Esophagus (tissue), 2 donors: ENCODE results near the gene HMOX1. TPM values are rescaled to one million over a fixed set of nuclear protein-coding genes. Genes with fewer than 3 reads are reported as not detected.

Experiments used
- H3K27ac ChIP-seq, 2 donors: one replicate each; pipeline ENCODE4 v1.5.1; 2013; ENCODE audit warnings: low read depth in 2 of 2, mild to moderate bottlenecking in 2 of 2, inconsistent platforms in 1 of 2, low read length in 1 of 2, moderate library complexity in 1 of 2
- H3K27me3 ChIP-seq, 2 donors: one replicate each; pipeline ENCODE4 v1.6.1; 2013; ENCODE audit warnings: low read length in 2 of 2, control low read depth in 1 of 2, mild to moderate bottlenecking in 1 of 2; ENCODE audit not compliant: insufficient read depth in 2 of 2, control insufficient read depth in 1 of 2
- H3K36me3 ChIP-seq, 2 donors: one replicate each; pipeline ENCODE4 v1.6.1; 2013; ENCODE audit warnings: low read length in 1 of 2; ENCODE audit not compliant: control insufficient read depth in 2 of 2, insufficient read depth in 2 of 2
- H3K4me1 ChIP-seq, 2 donors: one replicate each; pipeline ENCODE4 v1.6.1; 2013; ENCODE audit warnings: low read length in 1 of 2; ENCODE audit not compliant: control insufficient read depth in 2 of 2, insufficient read depth in 2 of 2
- H3K4me3 ChIP-seq, 2 donors: one replicate each; pipeline ENCODE4 v1.5.1; 2013; ENCODE audit warnings: low read length in 2 of 2, mild to moderate bottlenecking in 2 of 2, low read depth in 1 of 2, moderate library complexity in 1 of 2
- H3K9me3 ChIP-seq, 2 donors: one replicate each; pipeline ENCODE4 v1.6.1; 2013; ENCODE audit warnings: mild to moderate bottlenecking in 2 of 2, low read depth in 1 of 2, low read length in 1 of 2, moderate library complexity in 1 of 2; ENCODE audit not compliant: control insufficient read depth in 2 of 2, insufficient read depth in 1 of 2
- WGBS, 2 donors: extraction: QIAGEN DNeasy Blood & Tissue Kit; methylation state at CpG; one replicate each; pipeline ENCODE4 v1.1.7; 2013; 5-methylcytosine and 5-hydroxymethylcytosine counted together
- polyA plus RNA-seq, 2 donors: library from polyadenylated mRNA; stranded (reverse); fragments of 200-250 nt; gene quantifications; one replicate each; pipeline ENCODE4 v1.2.3, GENCODE V29; 2013
- donor health status: healthy with polysubstance abuse.
- donor health status: Bipolar disorder and iron deficiency.

HMOX1 gene
- polyA plus RNA-seq, 2 donors: 46.6 to 74.0 TPM

DNA sequence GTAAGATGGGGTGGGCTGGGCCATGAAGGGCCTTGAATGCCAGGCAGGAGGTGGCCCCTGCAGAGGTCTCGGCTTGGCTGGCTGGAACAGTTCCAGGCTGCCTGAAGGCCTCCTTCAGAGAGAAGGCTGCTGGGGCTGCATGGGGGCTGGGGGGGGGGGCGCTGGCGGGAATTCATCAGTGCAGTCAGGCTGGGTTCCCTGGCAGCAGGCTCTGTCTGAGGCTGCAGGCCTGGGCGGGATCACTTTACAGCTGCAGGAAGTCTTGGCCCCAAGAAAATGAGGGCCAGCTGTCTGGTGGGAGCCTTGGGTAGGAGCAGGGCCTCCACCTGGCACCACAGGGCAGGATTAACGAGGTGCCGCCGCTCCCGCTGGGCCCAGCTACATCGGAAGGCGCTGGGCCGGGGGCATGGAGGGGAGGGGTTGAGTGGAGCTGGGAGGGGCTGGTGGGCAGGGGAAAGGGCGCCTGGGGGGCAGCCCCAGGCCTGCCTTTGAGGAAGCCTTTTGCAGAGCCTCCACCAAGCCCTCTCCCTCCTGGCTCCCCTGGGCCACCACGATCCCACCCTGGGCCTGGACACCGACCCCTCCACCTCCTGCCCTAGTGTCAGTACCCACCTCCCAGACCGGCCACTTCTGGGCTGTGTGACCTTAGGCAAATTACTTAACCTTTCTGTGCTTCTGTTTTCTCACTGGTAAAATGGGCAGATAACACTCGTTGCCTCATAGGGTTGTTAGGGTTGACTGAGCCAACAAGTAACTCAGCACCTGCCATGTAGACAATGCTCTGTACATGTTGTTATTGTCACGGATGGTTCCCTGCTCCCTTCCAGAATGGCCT, 31.0 kb upstream of the HMOX1 start:
- H3K27ac ChIP-seq: peak overlapping the region in 1 of 2 donors; percentile 82
- WGBS, 2 donors: 38 to 46% methylated on average over 16 to 17 of the region's 17 CpGs

DNA sequence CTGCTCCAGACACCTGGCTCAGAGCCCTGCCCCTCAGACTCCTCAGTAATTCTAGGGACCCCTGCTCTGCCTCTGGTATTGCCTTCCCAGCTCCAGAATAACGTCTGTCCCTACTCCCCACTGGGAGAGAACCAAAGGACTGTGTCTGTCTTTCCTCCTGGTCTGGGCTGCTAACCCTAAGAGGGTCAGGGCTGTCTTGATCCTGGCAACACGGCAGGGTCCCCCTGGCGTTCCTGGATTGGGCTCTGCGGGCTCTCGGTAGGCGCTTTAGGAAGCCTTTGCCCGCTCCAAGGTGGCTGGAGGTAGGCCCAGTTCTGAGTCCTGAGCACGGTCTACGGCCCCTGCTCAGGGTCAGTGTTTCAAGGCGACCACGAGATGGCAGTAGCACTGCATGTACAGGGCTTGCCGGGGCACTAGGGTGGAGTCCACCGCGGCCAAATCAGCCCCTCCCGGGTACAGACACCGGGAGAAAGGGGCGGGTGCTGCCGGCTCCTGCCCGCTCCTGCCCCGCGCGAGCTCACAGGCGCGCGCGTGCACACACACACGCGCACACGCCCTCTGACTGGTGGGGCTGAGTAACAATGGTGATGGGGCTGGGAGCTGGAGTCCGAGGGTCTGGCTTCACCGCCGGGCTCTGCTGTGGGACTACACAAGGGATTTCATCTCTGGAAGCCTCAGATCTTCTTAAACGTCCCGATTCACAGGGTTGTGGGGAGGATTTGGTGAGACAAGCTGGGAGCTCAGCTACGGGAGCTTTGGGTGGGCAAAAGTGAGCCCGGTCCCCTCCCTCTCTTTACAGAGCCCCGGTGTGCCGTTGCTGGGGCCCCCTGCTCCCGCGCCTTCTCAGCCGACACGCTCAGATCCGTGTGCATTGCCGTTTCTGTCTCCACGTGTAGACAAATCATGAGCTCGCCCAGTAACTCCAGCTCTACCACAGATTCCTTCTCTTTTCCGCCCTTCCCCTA, 30.1 kb upstream of the HMOX1 start:
- WGBS, 2 donors: 1% methylated on average over 47 of the region's 47 CpGs
- Histone ChIP-seq H3K27ac (peak overlapping the region; percentile 23 to 82), H3K4me3 (peak overlapping the region; percentile 41 to 49), H3K9me3 (no peaks in the 10 kb centered on the region), H3K36me3 (peaks cover 6 to 23% of the 10 kb centered on the region in 2 donors), H3K4me1 (peaks cover 5 to 9% of the 10 kb centered on the region in 2 donors), H3K27me3 (no peaks in the 10 kb centered on the region)

More for the DNA sequence above, 31.0 kb upstream of the HMOX1 start:
- H3K27me3 ChIP-seq: no peaks in the 10 kb centered on the region
- no peaks in the 10 kb centered on the region for H3K9me3 ChIP-seq
- peaks cover 8 to 32% of the 10 kb centered on the region in 2 donors for H3K36me3 ChIP-seq
- H3K4me1 ChIP-seq: peaks cover 5 to 9% of the 10 kb centered on the region in 2 donors
- H3K4me3 ChIP-seq: no peak overlapping the region

DNA sequence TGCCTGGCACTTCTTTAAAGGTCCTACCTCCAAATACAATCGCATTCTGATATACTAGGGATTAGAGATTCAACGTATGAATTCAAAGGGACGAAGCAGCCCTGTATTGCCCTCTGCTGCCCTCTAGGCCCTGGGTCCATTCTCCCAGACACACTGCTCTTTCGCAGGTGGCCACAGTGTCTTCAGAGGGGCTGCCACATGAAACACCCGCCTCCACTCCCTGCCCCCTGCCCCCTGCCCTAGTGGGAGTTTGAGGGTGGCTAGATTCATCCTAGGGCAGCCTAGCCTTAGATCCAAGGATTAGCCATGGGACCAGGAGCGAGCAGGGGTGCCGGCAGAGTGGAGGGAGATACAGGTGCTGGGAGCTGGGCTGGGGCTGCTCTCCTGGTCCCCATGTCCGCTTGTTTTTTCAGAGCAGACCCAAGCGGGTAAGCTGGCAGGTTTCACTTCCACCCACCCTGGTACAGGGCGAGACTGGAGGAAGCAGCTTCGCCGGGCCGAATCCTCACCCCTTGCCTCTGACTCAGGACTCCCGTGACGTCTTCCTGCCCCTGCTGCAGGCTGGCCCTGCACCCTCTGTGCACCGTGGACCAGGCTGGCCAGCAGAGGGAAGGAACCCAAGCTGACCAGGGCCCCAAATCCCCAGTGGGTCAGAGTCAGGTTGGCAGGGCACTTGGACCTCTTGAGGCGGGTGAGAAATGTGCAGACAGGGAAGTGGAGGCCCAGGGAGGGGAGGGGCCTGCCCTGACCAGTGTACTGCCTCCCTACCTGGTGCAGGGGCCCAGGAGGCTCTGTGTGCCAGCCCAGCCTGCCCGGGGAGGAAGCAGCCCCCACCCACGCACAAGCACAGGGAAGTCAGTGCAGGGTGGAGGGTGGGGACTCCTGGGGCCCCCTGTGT, 28.4 kb upstream of the HMOX1 start:
- 52 to 56% methylated on average over 16 to 19 of the region's 19 CpGs for WGBS, 2 donors
- peaks cover 5 to 9% of the 10 kb centered on the region in 2 donors for H3K4me1 ChIP-seq
- peak overlapping the region; percentile 14 to 61 for H3K27ac ChIP-seq
- peaks cover 6 to 10% of the 10 kb centered on the region in 2 donors for H3K36me3 ChIP-seq
- H3K9me3 ChIP-seq: no peaks in the 10 kb centered on the region
- H3K27me3 ChIP-seq: no peaks in the 10 kb centered on the region
- H3K4me3 ChIP-seq: no peak overlapping the region

DNA sequence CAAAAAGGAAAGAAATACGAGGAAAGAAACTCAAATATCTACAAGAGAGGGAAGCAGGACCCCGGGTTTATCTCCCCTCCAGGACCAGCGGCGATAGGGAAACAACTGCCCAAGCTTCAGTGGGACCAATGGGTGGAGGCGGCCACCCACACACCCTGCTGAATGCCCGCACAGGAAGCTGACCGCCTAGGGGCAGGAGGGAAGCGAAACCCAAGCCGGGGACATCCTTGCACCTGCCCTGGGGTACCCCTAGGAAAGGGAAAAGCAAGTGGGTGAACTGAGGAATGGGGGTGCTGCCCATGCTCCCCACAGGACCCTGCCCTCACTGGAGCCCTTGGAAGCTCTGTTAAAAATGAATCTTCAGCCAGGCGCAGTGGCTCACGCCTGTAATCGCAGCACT, 27.6 kb upstream of the HMOX1 start:
- Histone ChIP-seq H3K9me3 (no peaks in the 10 kb centered on the region), H3K36me3 (peaks cover 1% of the 10 kb centered on the region in 2 donors), H3K27me3 (no peaks in the 10 kb centered on the region), H3K4me1 (peaks cover 5 to 9% of the 10 kb centered on the region in 2 donors), H3K27ac (no peak overlapping the region), H3K4me3 (no peak overlapping the region)
- WGBS, 2 donors: 70 to 77% methylated on average over 12 of the region's 12 CpGs

DNA sequence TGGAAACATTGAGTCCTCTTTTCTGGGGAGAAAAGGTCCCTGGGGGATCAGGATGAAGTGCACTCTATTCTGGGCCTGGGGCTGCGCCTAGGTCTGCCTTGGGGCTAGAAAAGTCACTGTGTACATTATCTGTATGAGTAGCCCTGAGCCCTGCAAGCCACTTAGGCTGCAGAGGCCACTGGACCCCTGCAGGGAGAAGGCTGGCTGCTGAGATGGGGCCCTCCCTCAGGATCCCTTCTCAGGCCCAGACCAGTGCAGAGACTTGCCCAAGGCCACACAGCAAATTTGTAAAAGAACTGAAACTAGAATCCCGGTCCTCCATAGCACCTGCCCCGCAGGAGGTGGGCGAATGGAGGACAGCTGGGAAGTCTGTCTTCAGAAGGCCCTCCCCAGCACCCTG, 26.8 kb upstream of the HMOX1 start:
- 83 to 90% methylated on average over 4 of the region's 4 CpGs for WGBS, 2 donors
- H3K27me3 ChIP-seq: no peaks in the 10 kb centered on the region
- H3K36me3 ChIP-seq: no peaks in the 10 kb centered on the region
- no peaks in the 10 kb centered on the region for H3K9me3 ChIP-seq
- no peak overlapping the region for H3K27ac ChIP-seq
- peaks cover 5 to 9% of the 10 kb centered on the region in 2 donors for H3K4me1 ChIP-seq
- no peak overlapping the region for H3K4me3 ChIP-seq

DNA sequence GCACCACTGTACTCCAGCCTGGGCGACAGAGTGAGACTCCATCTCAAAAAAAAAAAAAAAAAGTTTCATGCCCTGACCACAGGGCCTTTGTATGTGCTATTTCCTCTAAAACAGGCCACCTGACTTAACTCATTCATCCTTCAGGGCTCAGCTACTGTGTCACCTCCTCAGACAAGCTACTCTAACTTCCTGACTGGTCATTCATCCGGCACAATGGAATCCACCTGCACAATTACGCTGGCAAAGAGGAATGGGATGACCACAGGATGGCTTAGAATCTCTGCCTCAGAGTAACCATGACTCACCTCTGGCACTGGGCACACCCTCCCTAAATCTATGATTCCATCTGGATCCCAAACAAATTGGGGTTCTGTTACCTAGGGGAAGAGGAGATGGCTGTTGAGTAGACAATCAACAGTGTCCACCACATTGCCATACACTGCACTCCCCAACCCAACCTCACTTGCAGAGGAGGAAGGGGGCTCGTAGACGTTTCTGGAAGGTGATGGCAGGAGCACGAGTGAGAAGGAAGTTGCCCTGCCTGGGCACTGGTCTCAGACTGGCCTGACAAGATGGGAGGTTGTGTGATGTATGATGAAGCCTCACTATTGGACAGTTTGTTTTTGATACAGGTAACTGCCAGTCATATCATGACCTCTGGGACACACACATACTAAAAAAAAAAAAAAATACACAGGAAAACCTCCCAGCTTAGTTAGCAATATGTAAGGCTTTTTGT, 22.8 kb upstream of the HMOX1 start:
- Histone ChIP-seq H3K4me1 (no peaks in the 10 kb centered on the region), H3K27me3 (no peaks in the 10 kb centered on the region), H3K36me3 (no peaks in the 10 kb centered on the region), H3K27ac (peak overlapping the region in 1 of 2 donors; percentile 74), H3K9me3 (no peaks in the 10 kb centered on the region), H3K4me3 (no peak overlapping the region)
- WGBS, 2 donors: 62 to 66% methylated on average over 6 of the region's 6 CpGs

DNA sequence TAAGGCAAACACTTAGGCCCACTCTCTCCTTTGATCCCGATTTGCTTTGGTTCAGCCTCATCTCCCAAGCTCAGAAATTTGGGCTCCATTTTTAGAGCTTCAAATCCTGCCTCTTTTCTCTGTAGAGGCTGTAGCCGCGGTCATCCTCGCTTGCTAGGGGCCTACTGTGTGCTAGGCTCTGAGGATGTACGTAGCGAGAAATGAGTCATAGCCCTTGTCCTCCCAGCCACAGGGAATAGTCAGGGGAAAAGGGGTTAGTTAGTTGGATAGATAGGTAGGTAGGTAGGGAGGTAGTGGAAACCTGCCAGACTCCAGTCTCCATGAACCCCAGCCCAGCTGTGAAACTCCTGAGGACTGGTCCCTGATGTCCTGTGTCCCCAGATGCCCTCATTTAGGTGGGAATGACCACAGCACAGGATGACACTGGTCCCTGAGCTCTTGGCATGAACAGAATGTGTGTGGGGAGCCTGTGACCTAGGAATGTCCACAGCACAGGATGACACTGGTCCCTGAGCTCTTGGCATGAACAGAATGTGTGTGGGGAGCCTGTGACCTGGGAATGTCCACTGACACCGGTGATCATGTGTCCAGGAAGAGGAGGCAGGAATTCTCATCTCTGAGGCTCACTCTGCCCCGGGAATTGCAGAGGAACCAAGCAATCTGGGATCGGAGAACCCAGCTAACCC, 21.4 kb upstream of the HMOX1 start:
- no peak overlapping the region for H3K27ac ChIP-seq
- H3K4me3 ChIP-seq: no peak overlapping the region
- H3K36me3 ChIP-seq: no peaks in the 10 kb centered on the region
- H3K27me3 ChIP-seq: no peaks in the 10 kb centered on the region
- WGBS, 2 donors: 88 to 90% methylated on average over 9 of the region's 9 CpGs
- H3K4me1 ChIP-seq: no peaks in the 10 kb centered on the region
- no peaks in the 10 kb centered on the region for H3K9me3 ChIP-seq

DNA sequence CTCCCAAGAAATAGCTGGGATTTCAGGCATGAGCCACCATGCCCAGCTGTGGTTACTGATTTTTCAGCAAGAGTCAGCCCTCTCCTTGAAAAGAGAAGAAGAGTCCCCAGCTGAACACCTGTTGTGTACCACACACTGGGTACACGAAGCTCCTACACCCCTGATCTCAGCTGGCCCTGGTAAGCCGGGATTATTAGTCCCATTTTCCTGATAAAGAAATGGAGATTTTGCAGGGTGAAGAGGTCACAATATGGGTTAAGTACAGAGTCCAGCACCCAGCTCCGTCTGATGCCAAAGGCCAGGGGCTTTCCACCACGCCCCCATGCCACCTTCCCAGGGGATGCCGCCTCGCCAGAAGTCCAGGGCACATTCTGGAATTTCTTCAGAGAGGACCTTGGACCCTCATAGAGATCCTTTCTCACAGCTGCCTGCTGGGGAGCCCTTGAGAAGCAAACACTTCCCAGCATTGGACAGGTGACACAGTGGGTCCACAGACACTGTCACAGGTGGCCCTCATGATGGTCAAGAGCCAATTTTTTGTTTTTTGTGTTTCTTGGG, 19.8 kb upstream of the HMOX1 start:
- WGBS, 2 donors: 49 to 57% methylated on average over 6 of the region's 6 CpGs
- no peak overlapping the region for H3K4me3 ChIP-seq
- no peaks in the 10 kb centered on the region for H3K4me1 ChIP-seq
- no peaks in the 10 kb centered on the region for H3K27me3 ChIP-seq
- no peaks in the 10 kb centered on the region for H3K9me3 ChIP-seq
- H3K36me3 ChIP-seq: no peaks in the 10 kb centered on the region
- no peak overlapping the region for H3K27ac ChIP-seq
